WTC11 (cell line): ENCODE results near the gene CLTB. TPM values are rescaled to one million over a fixed set of nuclear protein-coding genes. Genes with fewer than 3 reads are reported as not detected.

Experiments
- ATAC-seq: fragments of 200-7000 bp; cut with Tn5 transposase; 2 replicates; pipeline ENCODE4 v1.10.0; 2021; ENCODE audit warnings: mild to moderate bottlenecking, moderate library complexity
- CTCF ChIA-PET: fragments of 300-600 bp; sonication (Branson Sonifier 250); formaldehyde crosslinking; loops from one replicate; lab custom pipeline; 2021; ENCODE audit warnings: antibody characterized with exemption; lab: Charles Lee
- POLR2A ChIA-PET: fragments of 350-600 bp; sonication (Branson Sonifier 250); formaldehyde crosslinking; loops from one replicate; lab custom pipeline; 2021; ENCODE audit warnings: antibody characterized with exemption; lab: Charles Lee
- DNase-seq: peaks from one replicate; pipeline ENCODE4 v3.0.0; 2021; ENCODE audit warnings: low spot score
- H3K27ac Mint-ChIP-seq: 2 replicates; pipeline ENCODE4 v1.8.0; 2021; ENCODE audit warnings: mixed read lengths
- H3K27me3 Mint-ChIP-seq: 2 replicates; pipeline ENCODE4 v1.8.0; 2021; ENCODE audit warnings: low read depth, mild to moderate bottlenecking, moderate library complexity, mixed read lengths
- H3K36me3 Mint-ChIP-seq: 2 replicates; pipeline ENCODE4 v1.8.0; 2021; ENCODE audit warnings: mixed read lengths
- H3K4me1 Mint-ChIP-seq: 2 replicates; pipeline ENCODE4 v1.8.0; 2022; ENCODE audit warnings: mixed read lengths
- H3K4me3 Mint-ChIP-seq: 2 replicates; pipeline ENCODE4 v1.8.0; 2021; ENCODE audit warnings: mild to moderate bottlenecking, moderate library complexity, mixed read lengths
- H3K9me3 Mint-ChIP-seq: 2 replicates; pipeline ENCODE4 v1.8.0; 2021; ENCODE audit warnings: mixed read lengths
- AR ChIP-seq: fragments of 250-450 bp; sonication (Bioruptor Pico); IDR thresholded peaks from 2 replicates; pipeline ENCODE4 v1.9.0; 2021; ENCODE audit warnings: mild to moderate bottlenecking
- CBFB ChIP-seq: sonication (generic); formaldehyde crosslinking; IDR thresholded peaks from 2 replicates; pipeline ENCODE4 v1.8.1; 2022; ENCODE audit warnings: mild to moderate bottlenecking, low read depth, missing genetic modification reagents
- MXD4 ChIP-seq: fragments of 250-450 bp; sonication (Bioruptor Pico); IDR thresholded peaks from 2 replicates; pipeline ENCODE4 v1.8.0; 2021; ENCODE audit warnings: mild to moderate bottlenecking, moderate library complexity, borderline replicate concordance
- PRDM15 ChIP-seq: sonication (generic); formaldehyde crosslinking; IDR thresholded peaks from 2 replicates; pipeline ENCODE4 v1.8.0; 2022; ENCODE audit warnings: missing genetic modification reagents
- ZNF281 ChIP-seq: sonication (generic); formaldehyde crosslinking; IDR thresholded peaks from 2 replicates; pipeline ENCODE4 v1.8.0; 2023; ENCODE audit warnings: mild to moderate bottlenecking, missing genetic modification reagents
- ZNF512 ChIP-seq: sonication (generic); formaldehyde crosslinking; IDR thresholded peaks from 2 replicates; pipeline ENCODE4 v1.8.1; 2022; ENCODE audit warnings: missing genetic modification reagents, borderline replicate concordance
- total RNA-seq: library from RNA; stranded (reverse); gene quantifications from 3 replicates; pipeline ENCODE4 v1.2.3, GENCODE V29; 2021
- TF ChIP-seq, protein P1 (sequence below): sonication (generic); formaldehyde crosslinking; conservative IDR thresholded peaks from 2 replicates; pipeline ENCODE4 v1.8.1; 2022; ENCODE audit warnings: mild to moderate bottlenecking, missing genetic modification reagents

Gene CLTB
- total RNA-seq, 1 experiment from 2014 or later: 33.8 TPM

DNA sequence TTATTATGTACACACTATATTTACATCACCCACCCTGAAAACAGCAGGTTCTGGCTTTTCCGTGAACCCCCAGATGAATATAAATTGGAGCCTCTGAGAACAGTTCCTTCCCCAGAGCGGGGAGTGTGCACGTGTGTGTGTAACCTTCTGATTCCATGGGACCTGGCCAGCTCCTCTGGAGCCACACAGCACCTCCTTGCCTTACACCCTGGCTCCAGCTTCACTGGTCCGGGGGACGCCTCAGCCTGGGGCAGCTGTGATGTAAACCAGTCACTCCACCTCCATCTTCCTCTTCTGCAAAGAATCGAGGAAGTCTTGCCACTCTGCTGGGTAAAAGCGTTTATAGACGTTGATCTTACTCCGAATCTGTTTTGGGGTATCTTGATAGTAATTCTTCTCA lies 32.4 kb downstream of the CLTB start (continued):
- no peak for TF ChIP-seq AR (CRISPR knock-in tag)
- TF ChIP-seq, all 79 proteins: peak for 0

DNA sequence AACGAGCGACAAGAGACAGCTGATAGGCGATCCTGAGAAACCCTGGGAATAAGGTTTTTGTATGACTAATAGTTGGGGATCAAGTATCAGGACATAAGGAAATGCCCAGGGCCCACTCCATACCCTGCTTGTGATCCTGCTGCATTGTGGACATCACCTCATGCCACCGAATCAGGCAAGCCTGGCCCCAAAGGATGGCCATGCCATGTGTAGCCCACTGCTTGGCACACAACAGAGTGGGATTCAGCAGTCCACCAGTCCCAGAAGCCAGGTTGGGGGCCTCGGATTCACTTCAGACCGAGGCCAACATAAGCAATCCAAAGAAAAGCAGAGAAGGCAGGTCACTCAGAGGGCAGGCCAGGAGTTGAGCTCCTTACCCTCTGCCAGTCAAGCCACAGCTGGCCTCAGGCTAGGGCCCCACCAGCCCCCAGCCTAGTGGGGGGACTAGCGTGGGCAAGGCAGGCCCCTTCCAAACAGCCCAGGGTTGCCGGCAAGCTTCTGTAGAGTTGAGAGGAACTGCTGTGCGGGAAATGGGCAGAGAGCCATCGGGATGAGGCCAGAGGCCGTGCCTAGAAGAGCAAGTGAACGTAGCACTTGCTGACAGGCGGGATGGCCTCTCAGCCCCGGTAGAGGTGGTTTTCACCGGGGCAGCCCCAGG lies 33.0 kb downstream of the CLTB start:
- TF ChIP-seq CBFB (CRISPR knock-in tag) (no peak), MXD4 (CRISPR knock-in tag) (no peak)
- no peaks in the 10 kb centered on the region for H3K9me3 Mint-ChIP-seq
- H3K27ac Mint-ChIP-seq: no peak overlapping the region
- no peaks in the 10 kb centered on the region for H3K27me3 Mint-ChIP-seq
- peaks cover 16% of the 10 kb centered on the region for H3K4me1 Mint-ChIP-seq
- ATAC-seq (no peak), DNase-seq (no peak)
- no peak overlapping the region for H3K4me3 Mint-ChIP-seq
- H3K36me3 Mint-ChIP-seq: peaks cover 57% of the 10 kb centered on the region
- POLR2A ChIA-PET: no interaction called here
- CTCF ChIA-PET: no interaction called here

GRCh38 chr5:176382721-176383120 lies 33.6 kb downstream of the CLTB start:
- DNase-seq (no peak), ATAC-seq (no peak)
- no peak for TF ChIP-seq ZNF281 (CRISPR knock-in tag)
- H3K4me1 Mint-ChIP-seq: peaks cover 14% of the 10 kb centered on the region
- no peak overlapping the region for H3K27ac Mint-ChIP-seq
- no peaks in the 10 kb centered on the region for H3K27me3 Mint-ChIP-seq
- H3K9me3 Mint-ChIP-seq: no peaks in the 10 kb centered on the region
- H3K36me3 Mint-ChIP-seq: peaks cover 57% of the 10 kb centered on the region
- CTCF ChIA-PET: no interaction called here
- no peak overlapping the region for H3K4me3 Mint-ChIP-seq
- POLR2A ChIA-PET: no interaction called here

GRCh38 chr5:176381979-176382378 lies 34.4 kb downstream of the CLTB start:
- Mint-ChIP-seq H3K9me3 (no peaks in the 10 kb centered on the region), H3K27ac (no peak overlapping the region), H3K4me1 (peaks cover 7% of the 10 kb centered on the region), H3K36me3 (peaks cover 57% of the 10 kb centered on the region), H3K4me3 (no peak overlapping the region), H3K27me3 (no peaks in the 10 kb centered on the region)
- no peak for ATAC-seq
- no peak for DNase-seq
- TF ChIP-seq ZNF512 (CRISPR knock-in tag): no peak
- TF ChIP-seq PRDM15 (CRISPR knock-in tag): no peak
- TF ChIP-seq, protein P1, sequence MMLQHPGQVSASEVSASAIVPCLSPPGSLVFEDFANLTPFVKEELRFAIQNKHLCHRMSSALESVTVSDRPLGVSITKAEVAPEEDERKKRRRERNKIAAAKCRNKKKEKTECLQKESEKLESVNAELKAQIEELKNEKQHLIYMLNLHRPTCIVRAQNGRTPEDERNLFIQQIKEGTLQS (CRISPR knock-in tag): no peak
- POLR2A ChIA-PET: no interaction called here
- CTCF ChIA-PET: no interaction called here
